PC-9 (cell line): Measurements from ENCODE around the gene CD3G. TPM values are rescaled to one million over a fixed set of nuclear protein-coding genes. Genes with fewer than 3 reads are reported as not detected.

Source experiments
- BruUV-seq: library from RNA; stranded (reverse); fragments of 400-500 nt; replicated peaks from 2 replicates; lab custom pipeline; 2021; lab: Mats Ljungman, UMichigan
- CTCF ChIA-PET: fragments of 300-600 bp; sonication (Branson Sonifier 250); formaldehyde crosslinking; loops from one replicate; lab custom pipeline; 2022; ENCODE audit warnings: antibody characterized with exemption; lab: Charles Lee
- POLR2A ChIA-PET: fragments of 300-600 bp; sonication (Branson Sonifier 250); formaldehyde crosslinking; loops from one replicate; lab custom pipeline; 2022; ENCODE audit warnings: antibody characterized with exemption; ENCODE audit not compliant: unreplicated experiment; lab: Charles Lee
- DNase-seq, 2 experiments: peaks; one replicate each; pipeline versions ENCODE4 v3.0.0 to v3.0.0-alpha.2; 2015 to 2022; ENCODE audit warnings: mixed read lengths in 1 of 2
- H2AFZ ChIP-seq: fragments of 200-600 bp; sonication (generic); 2 replicates; pipeline ENCODE4 v1.8.1; 2017; ENCODE audit warnings: antibody characterized with exemption
- H3F3A ChIP-seq: fragments of 200-600 bp; sonication (generic); 2 replicates; pipeline ENCODE4 v1.8.1; 2017; ENCODE audit warnings: antibody characterized with exemption, mild to moderate bottlenecking, low read depth; ENCODE audit not compliant: insufficient read depth
- H3K27ac ChIP-seq: fragments of 200-600 bp; sonication (generic); 2 replicates; pipeline ENCODE4 v1.6.1; 2016; ENCODE audit warnings: mixed run types
- H3K27me3 ChIP-seq: fragments of 200-600 bp; sonication (generic); 2 replicates; pipeline ENCODE4 v1.6.1; 2016; ENCODE audit warnings: low read depth, mixed run types; ENCODE audit not compliant: insufficient read depth
- H3K36me3 ChIP-seq: fragments of 200-600 bp; sonication (generic); 2 replicates; pipeline ENCODE4 v1.6.1; 2016; ENCODE audit warnings: low read depth, mixed run types
- H3K4me1 ChIP-seq: fragments of 200-600 bp; sonication (generic); replicated peaks from 2 replicates; pipeline ENCODE4 v1.6.1; 2016; ENCODE audit warnings: mixed run types; ENCODE audit not compliant: insufficient read depth
- H3K4me2 ChIP-seq: fragments of 200-600 bp; sonication (generic); 2 replicates; pipeline ENCODE4 v1.6.1; 2017; ENCODE audit warnings: mixed run types
- H3K4me3 ChIP-seq: fragments of 200-600 bp; sonication (generic); 2 replicates; pipeline ENCODE4 v1.6.1; 2016; ENCODE audit warnings: mixed run types
- H3K79me2 ChIP-seq: fragments of 200-600 bp; sonication (generic); 2 replicates; pipeline ENCODE4 v1.6.1; 2017; ENCODE audit warnings: low read depth, mixed run types
- H3K9me2 ChIP-seq: fragments of 200-600 bp; sonication (generic); 2 replicates; pipeline ENCODE4 v1.8.1; 2017; ENCODE audit warnings: mild to moderate bottlenecking; ENCODE audit not compliant: insufficient read depth
- H3K9me3 ChIP-seq: fragments of 200-600 bp; sonication (generic); 2 replicates; pipeline ENCODE4 v1.8.1; 2016; ENCODE audit warnings: low read depth; ENCODE audit not compliant: insufficient read depth
- H4K20me1 ChIP-seq: fragments of 200-600 bp; sonication (generic); 2 replicates; pipeline ENCODE4 v1.8.1; 2017; ENCODE audit not compliant: insufficient read depth
- EZH2 ChIP-seq: fragments of 200-600 bp; sonication (generic); IDR thresholded peaks from 2 replicates; pipeline ENCODE4 v1.8.0; 2017; ENCODE audit warnings: antibody characterized with exemption, low read depth
- intact Hi-C: fragments of 100-400 bp; cut with micrococcal nuclease; formaldehyde crosslinking; loops from one replicate; pipeline ENCODE4 v1.10.0; 2022; ENCODE audit not compliant: unreplicated experiment
- total RNA-seq: library from RNA; stranded (reverse); gene quantifications from 2 replicates; pipeline ENCODE4 v1.2.3, GENCODE V29; 2021
- TF ChIP-seq, protein P1 (sequence below): fragments of 200-600 bp; sonication (generic); conservative IDR thresholded peaks from 2 replicates; pipeline ENCODE4 v1.6.1; 2017; ENCODE audit warnings: mixed run types, antibody characterized with exemption, mild to moderate bottlenecking, moderate library complexity

CD3G gene
- total RNA-seq, 1 experiment from 2014 or later = not detected

DNA sequence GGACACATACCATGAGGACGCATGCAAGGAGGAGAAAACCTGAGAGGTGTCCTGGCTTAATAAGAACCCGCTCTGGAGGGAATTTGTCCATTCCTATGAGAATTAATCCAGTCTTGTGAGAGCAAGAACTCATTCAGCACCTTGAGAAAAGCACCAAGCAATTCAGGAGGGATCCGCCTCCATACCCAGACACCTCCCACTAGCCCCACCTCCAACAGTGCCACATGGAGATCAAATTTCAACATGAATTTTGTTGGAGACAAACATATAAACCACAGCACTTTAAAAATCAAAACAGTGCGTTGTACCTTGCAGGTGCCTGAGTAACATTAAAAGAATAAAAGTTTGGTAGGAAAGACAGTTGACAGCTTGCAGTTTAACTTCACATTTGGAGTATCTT lies 26.6 kb downstream of the CD3G start:
- POLR2A ChIA-PET = no interaction called here

DNA sequence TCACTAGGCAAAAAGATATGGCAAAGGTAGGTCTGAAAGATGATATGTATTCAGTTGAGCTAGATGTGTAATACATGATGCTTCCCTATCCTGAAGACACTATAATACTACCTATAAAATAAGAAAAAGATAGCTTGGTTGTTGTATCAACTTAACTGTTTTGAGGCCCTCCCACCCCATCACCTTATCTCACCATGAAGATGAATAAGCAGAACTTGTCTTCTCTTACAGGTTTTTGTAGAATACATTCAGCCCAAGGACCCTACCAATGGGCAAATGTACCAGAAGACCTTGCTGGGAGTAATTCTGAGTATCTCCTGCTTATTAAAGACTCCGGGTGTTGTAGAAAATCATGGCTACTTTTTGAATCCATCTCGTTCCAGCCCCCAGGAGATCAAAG lies 29.1 kb downstream of the CD3G start:
- Histone ChIP-seq H3K36me3 (peaks cover 53% of the 10 kb centered on the region), H3K9me3 (no peaks in the 10 kb centered on the region), H3K4me2 (no peak overlapping the region), H3K4me3 (no peak overlapping the region), H3K27me3 (no peaks in the 10 kb centered on the region), H3K79me2 (no peaks in the 10 kb centered on the region), H3K4me1 (no peaks in the 10 kb centered on the region), H3K9me2 (no peaks in the 10 kb centered on the region), H3K27ac (no peak overlapping the region), H4K20me1 (no peaks in the 10 kb centered on the region; the same call in 1 of the 2 replicates), H3F3A (0 out of 2 replicates have a peak, but pooled peaks cover 3% of the 10 kb centered on the region), H2AFZ (no peak overlapping the region)
- CTCF ChIA-PET = no interaction called here
- intact Hi-C loops = no loop called here
- no peak for DNase-seq
- BruUV-seq = no TSS peak
- TF ChIP-seq EZH2 = no peak
- TF ChIP-seq, protein P1, sequence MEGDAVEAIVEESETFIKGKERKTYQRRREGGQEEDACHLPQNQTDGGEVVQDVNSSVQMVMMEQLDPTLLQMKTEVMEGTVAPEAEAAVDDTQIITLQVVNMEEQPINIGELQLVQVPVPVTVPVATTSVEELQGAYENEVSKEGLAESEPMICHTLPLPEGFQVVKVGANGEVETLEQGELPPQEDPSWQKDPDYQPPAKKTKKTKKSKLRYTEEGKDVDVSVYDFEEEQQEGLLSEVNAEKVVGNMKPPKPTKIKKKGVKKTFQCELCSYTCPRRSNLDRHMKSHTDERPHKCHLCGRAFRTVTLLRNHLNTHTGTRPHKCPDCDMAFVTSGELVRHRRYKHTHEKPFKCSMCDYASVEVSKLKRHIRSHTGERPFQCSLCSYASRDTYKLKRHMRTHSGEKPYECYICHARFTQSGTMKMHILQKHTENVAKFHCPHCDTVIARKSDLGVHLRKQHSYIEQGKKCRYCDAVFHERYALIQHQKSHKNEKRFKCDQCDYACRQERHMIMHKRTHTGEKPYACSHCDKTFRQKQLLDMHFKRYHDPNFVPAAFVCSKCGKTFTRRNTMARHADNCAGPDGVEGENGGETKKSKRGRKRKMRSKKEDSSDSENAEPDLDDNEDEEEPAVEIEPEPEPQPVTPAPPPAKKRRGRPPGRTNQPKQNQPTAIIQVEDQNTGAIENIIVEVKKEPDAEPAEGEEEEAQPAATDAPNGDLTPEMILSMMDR = no peak
- POLR2A ChIA-PET = no interaction called here

More for the DNA sequence above, 26.6 kb downstream of the CD3G start:
- CTCF ChIA-PET = interaction anchor here (0.6 kb wide), 1 partner anchor 61 kb away, joined by 4 read pairs; no protein-coding TSS in a partner anchor
- TF ChIP-seq, protein P1 = no peak
- TF ChIP-seq EZH2 = no peak
- no peaks in the 10 kb centered on the region for H3K79me2 ChIP-seq
- no TSS peak for BruUV-seq
- H3K27ac ChIP-seq = no peak overlapping the region
- DNase-seq = no peak
- peaks cover 55% of the 10 kb centered on the region for H3K36me3 ChIP-seq
- no peak overlapping the region for H3K4me3 ChIP-seq
- no peak overlapping the region for H2AFZ ChIP-seq
- no peaks in the 10 kb centered on the region for H3K4me1 ChIP-seq
- no peak overlapping the region for H3K4me2 ChIP-seq
- no peaks in the 10 kb centered on the region; the same call in 1 of the 2 replicates for H4K20me1 ChIP-seq
- 0 out of 2 replicates have a peak, but pooled peaks cover 3% of the 10 kb centered on the region for H3F3A ChIP-seq
- H3K27me3 ChIP-seq = no peaks in the 10 kb centered on the region
- intact Hi-C loops = no loop called here
- H3K9me3 ChIP-seq = no peaks in the 10 kb centered on the region
- H3K9me2 ChIP-seq = no peaks in the 10 kb centered on the region

DNA sequence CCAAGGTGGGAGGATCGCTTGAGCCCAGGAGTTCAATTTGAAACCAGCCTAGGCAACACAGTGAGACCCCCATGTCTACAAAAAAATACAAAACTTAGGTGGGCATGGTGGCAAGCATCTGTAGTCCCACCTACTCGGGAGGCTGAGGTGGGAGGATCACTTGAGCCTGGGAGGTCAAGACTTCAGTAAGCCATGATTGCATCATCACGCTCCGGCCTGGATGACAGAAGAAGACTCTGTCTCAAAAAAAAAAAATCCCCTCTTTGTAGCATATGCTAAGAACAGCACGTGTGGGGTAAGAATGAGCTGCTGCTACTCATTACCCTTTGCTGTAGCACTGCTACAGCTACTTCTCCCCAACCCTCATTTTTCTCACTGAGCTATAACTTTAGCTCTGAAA lies 29.7 kb downstream of the CD3G start:
- H3K27me3 ChIP-seq = no peaks in the 10 kb centered on the region
- TF ChIP-seq, protein P1 = no peak
- no peak for TF ChIP-seq EZH2
- POLR2A ChIA-PET = interaction anchor here (0.6 kb wide), 2 partner anchors 52 to 132 kb away, joined by 3 to 10 read pairs; no protein-coding TSS in a partner anchor
- 0 out of 2 replicates have a peak, but pooled peaks cover 3% of the 10 kb centered on the region for H3F3A ChIP-seq
- no peak overlapping the region for H3K4me3 ChIP-seq
- H3K9me3 ChIP-seq = no peaks in the 10 kb centered on the region
- CTCF ChIA-PET = interaction anchor here (0.7 kb wide), 1 partner anchor 556 kb away, joined by 3 read pairs; no protein-coding TSS in a partner anchor
- no peak overlapping the region for H2AFZ ChIP-seq
- no peaks in the 10 kb centered on the region for H3K4me1 ChIP-seq
- no peak for DNase-seq
- H3K9me2 ChIP-seq = no peaks in the 10 kb centered on the region
- H4K20me1 ChIP-seq = no peaks in the 10 kb centered on the region; the same call in 1 of the 2 replicates
- intact Hi-C loops = no loop called here
- no TSS peak for BruUV-seq
- H3K79me2 ChIP-seq = no peaks in the 10 kb centered on the region
- H3K27ac ChIP-seq = no peak overlapping the region
- H3K4me2 ChIP-seq = no peak overlapping the region
- H3K36me3 ChIP-seq = peaks cover 53% of the 10 kb centered on the region
